Measurements from ENCODE around the gene LMAN2L. TPM values are rescaled to one million over a fixed set of nuclear protein-coding genes. Genes with fewer than 3 reads are reported as not detected.

LMAN2L gene
- polyA plus RNA-seq, 1 of the 3 experiments (the other 2 are of a cell fraction): 17.7 TPM

DNA sequence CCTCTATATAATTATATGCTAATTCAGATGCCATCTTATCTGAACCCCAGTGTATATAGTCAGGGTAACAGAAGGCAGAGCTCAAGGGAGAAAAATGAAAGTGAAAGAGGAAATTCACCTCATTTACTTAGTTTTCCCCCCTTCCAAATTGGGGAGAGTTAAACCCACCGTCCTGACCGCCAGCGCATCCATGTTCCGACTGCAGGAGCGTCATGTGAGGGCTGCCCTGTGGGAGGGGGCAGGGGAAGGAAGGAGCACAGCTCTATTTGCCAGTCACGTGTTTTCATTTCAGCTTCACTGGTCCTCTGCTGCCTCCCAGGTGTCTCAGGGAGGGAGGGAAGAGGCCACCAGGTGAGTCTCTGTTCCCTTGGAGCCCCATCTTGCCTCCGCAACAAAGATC lies 34.1 kb upstream of the LMAN2L start:
- H3F3A ChIP-seq (replicated peaks; ENCODE audit: insufficient read depth): peaks cover 3% of the 10 kb centered on the region
- DNase-seq: no peak
- H3K4me2 ChIP-seq: no peak overlapping the region
- no peak overlapping the region for H2AFZ ChIP-seq (ENCODE audit: low read depth)
- H3K9ac ChIP-seq: no peak overlapping the region
- H4K20me1 ChIP-seq (ENCODE audit: insufficient read depth): no peaks in the 10 kb centered on the region
- H3K36me3 ChIP-seq (replicated peaks in 1 of 2; ENCODE audit: control insufficient read depth in 1 of 2, insufficient read depth in 2 of 2, low read length in 1 of 2): no peaks in the 10 kb centered on the region
- ChIA-PET POLR2A (no interaction called here), CTCF (interaction anchor here (0.8 to 2.6 kb wide), 5 partner anchors 10 to 27 kb away, joined by 3 to 14 read pairs (median 4); no protein-coding TSS in a partner anchor)
- TF ChIP-seq, protein P1, sequence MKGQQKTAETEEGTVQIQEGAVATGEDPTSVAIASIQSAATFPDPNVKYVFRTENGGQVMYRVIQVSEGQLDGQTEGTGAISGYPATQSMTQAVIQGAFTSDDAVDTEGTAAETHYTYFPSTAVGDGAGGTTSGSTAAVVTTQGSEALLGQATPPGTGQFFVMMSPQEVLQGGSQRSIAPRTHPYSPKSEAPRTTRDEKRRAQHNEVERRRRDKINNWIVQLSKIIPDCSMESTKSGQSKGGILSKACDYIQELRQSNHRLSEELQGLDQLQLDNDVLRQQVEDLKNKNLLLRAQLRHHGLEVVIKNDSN (IDR thresholded peaks at IDR 0.05; ENCODE audit: borderline replicate concordance, low read depth): no peak
- TF ChIP-seq RCOR1 (IDR thresholded peaks at IDR 0.05; ENCODE audit: low read length) (no peak), RAD21 (IDR thresholded peaks at IDR 0.05; ENCODE audit: low read length) (no peak), EZH2phosphoT487 (IDR thresholded peaks at IDR 0.05; ENCODE audit: borderline replicate concordance, low read depth) (no peak), YY1 (IDR thresholded peaks at IDR 0.05; ENCODE audit: low read depth) (no peak), GATA2 (CRISPR knock-in tag; IDR thresholded peaks at IDR 0.05) (no peak), JUND (IDR thresholded peaks at IDR 0.05) (no peak), POLR2AphosphoS5 (IDR thresholded peaks at IDR 0.05; ENCODE audit: low read depth, low read length) (no peak), RFX5 (IDR thresholded peaks at IDR 0.05; ENCODE audit: low read length) (no peak), NFIC (IDR thresholded peaks at IDR 0.05; ENCODE audit: borderline replicate concordance) (no peak)
- TF ChIP-seq, protein P2, sequence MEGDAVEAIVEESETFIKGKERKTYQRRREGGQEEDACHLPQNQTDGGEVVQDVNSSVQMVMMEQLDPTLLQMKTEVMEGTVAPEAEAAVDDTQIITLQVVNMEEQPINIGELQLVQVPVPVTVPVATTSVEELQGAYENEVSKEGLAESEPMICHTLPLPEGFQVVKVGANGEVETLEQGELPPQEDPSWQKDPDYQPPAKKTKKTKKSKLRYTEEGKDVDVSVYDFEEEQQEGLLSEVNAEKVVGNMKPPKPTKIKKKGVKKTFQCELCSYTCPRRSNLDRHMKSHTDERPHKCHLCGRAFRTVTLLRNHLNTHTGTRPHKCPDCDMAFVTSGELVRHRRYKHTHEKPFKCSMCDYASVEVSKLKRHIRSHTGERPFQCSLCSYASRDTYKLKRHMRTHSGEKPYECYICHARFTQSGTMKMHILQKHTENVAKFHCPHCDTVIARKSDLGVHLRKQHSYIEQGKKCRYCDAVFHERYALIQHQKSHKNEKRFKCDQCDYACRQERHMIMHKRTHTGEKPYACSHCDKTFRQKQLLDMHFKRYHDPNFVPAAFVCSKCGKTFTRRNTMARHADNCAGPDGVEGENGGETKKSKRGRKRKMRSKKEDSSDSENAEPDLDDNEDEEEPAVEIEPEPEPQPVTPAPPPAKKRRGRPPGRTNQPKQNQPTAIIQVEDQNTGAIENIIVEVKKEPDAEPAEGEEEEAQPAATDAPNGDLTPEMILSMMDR (IDR thresholded peaks at IDR 0.05): no peak
- TF ChIP-seq, protein P3, sequence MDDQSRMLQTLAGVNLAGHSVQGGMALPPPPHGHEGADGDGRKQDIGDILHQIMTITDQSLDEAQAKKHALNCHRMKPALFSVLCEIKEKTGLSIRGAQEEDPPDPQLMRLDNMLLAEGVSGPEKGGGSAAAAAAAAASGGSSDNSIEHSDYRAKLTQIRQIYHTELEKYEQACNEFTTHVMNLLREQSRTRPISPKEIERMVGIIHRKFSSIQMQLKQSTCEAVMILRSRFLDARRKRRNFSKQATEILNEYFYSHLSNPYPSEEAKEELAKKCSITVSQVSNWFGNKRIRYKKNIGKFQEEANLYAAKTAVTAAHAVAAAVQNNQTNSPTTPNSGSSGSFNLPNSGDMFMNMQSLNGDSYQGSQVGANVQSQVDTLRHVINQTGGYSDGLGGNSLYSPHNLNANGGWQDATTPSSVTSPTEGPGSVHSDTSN (IDR thresholded peaks at IDR 0.05): no peak
- H3K9me3 ChIP-seq: no peaks in the 10 kb centered on the region
- no peak overlapping the region for H3K4me3 ChIP-seq (ENCODE audit: low read depth in 2 of 2, low read length in 1 of 2)
- 97% methylated on average over 7 of the region's 7 CpGs for WGBS (ENCODE audit: low lambda C conversion rate)
- no peaks in the 10 kb centered on the region for H3K27me3 ChIP-seq (ENCODE audit: insufficient read depth)
- no peaks in the 10 kb centered on the region for H3K79me2 ChIP-seq (ENCODE audit: insufficient read depth)
- no peak overlapping the region for H3K27ac ChIP-seq (ENCODE audit: low read depth in 2 of 2, low read length in 1 of 2)
- H3K4me1 ChIP-seq (ENCODE audit: control insufficient read depth in 1 of 2, insufficient read depth in 2 of 2, low read depth in 1 of 2, low read length in 1 of 2): peaks cover 0 to 15% of the 10 kb centered on the region in 2 experiments; a peak in 1 of 4 replicates
- H3K9me2 ChIP-seq: no peaks in the 10 kb centered on the region

DNA sequence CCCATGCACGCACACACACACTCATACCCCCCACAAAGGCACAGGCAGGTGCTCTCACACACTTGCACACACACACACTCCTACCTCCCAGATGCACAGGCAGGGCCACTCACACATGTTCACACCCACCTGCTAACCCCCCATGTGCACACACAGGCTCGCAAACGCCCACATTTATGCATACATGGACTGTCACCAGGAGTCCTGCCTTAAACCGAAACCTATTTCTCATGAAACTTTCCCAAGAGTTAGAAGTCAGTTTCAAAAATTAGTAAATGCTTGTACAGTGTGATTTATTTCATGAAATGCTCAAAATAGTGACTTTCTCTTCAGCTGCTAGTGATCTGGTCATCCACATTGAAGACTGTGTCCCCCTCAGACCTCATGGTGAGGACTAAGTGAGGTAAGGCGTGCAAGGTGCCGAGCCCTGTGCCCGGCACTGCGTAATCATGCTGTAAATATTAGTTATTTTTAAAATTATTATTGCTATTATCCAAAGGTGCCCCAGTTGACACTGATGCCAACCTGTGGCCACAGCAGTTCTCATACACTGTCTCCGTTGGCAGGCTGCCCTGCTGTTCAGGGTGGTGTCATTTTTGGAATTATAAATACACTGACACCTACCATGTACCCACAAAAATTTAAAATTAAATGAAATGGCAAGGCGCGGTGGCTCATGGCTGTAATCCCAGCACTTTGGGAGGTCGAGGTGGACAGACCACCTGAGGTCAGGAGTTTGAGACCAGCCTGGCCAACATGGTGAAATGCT lies 33.2 kb upstream of the LMAN2L start:
- Histone ChIP-seq H3K36me3 (replicated peaks in 1 of 2; ENCODE audit: control insufficient read depth in 1 of 2, insufficient read depth in 2 of 2, low read length in 1 of 2) (no peaks in the 10 kb centered on the region), H3K9ac (no peak overlapping the region), H3F3A (replicated peaks; ENCODE audit: insufficient read depth) (peaks cover 3% of the 10 kb centered on the region), H3K4me3 (ENCODE audit: low read depth in 2 of 2, low read length in 1 of 2) (no peak overlapping the region), H3K4me2 (no peak overlapping the region), H3K9me2 (no peaks in the 10 kb centered on the region), H3K27ac (ENCODE audit: low read depth in 2 of 2, low read length in 1 of 2) (no peak overlapping the region), H2AFZ (ENCODE audit: low read depth) (no peak overlapping the region), H3K9me3 (no peaks in the 10 kb centered on the region), H3K4me1 (ENCODE audit: control insufficient read depth in 1 of 2, insufficient read depth in 2 of 2, low read depth in 1 of 2, low read length in 1 of 2) (peaks cover 0 to 15% of the 10 kb centered on the region in 2 experiments; a peak in 1 of 4 replicates), H3K79me2 (ENCODE audit: insufficient read depth) (no peaks in the 10 kb centered on the region), H3K27me3 (ENCODE audit: insufficient read depth) (no peaks in the 10 kb centered on the region), H4K20me1 (ENCODE audit: insufficient read depth) (no peaks in the 10 kb centered on the region)
- POLR2A ChIA-PET: no interaction called here
- TF ChIP-seq MXI1 (IDR thresholded peaks at IDR 0.05; ENCODE audit: low read depth, low read length): no peak
- TF ChIP-seq, protein P4, sequence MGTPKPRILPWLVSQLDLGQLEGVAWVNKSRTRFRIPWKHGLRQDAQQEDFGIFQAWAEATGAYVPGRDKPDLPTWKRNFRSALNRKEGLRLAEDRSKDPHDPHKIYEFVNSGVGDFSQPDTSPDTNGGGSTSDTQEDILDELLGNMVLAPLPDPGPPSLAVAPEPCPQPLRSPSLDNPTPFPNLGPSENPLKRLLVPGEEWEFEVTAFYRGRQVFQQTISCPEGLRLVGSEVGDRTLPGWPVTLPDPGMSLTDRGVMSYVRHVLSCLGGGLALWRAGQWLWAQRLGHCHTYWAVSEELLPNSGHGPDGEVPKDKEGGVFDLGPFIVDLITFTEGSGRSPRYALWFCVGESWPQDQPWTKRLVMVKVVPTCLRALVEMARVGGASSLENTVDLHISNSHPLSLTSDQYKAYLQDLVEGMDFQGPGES (IDR thresholded peaks at IDR 0.05; ENCODE audit: low read depth, low read length): no peak
- TF ChIP-seq RFX5 (IDR thresholded peaks at IDR 0.05; ENCODE audit: low read length): no peak
- no peak for TF ChIP-seq SIN3A (IDR thresholded peaks at IDR 0.05; ENCODE audit: borderline replicate concordance, low read depth, low read length)
- TF ChIP-seq EP300 (IDR thresholded peaks at IDR 0.05; ENCODE audit: borderline replicate concordance in 1 of 2, low read depth in 1 of 2, low read length in 1 of 2): no peak
- no peak for TF ChIP-seq YY1 (IDR thresholded peaks at IDR 0.05; ENCODE audit: low read depth)
- no peak for TF ChIP-seq JUND (IDR thresholded peaks at IDR 0.05)
- no peak for TF ChIP-seq NRF1 (IDR thresholded peaks at IDR 0.05; ENCODE audit: low read depth, low read length)
- no peak for TF ChIP-seq FOSL2 (IDR thresholded peaks at IDR 0.05; ENCODE audit: borderline replicate concordance, low read depth)
- TF ChIP-seq SMC3 (IDR thresholded peaks at IDR 0.05; ENCODE audit: low read depth, low read length): no peak
- WGBS (ENCODE audit: low lambda C conversion rate): 92% methylated on average over 12 of the region's 12 CpGs
- no peak for DNase-seq
- CTCF ChIA-PET: interaction anchor here (0.8 to 2.6 kb wide), 4 partner anchors 10 to 28 kb away, joined by 3 to 14 read pairs (median 4); no protein-coding TSS in a partner anchor
